EH (cell line): ENCODE measurements around the gene CCDC59.
"Not testable (repeated sequence)": the region's sequence is repeated elsewhere in the genome, so short reads cannot be mapped to it uniquely, and the experiment has no call there.

ENCODE experiments used
- DNase-seq: peaks from one replicate; pipeline ENCODE4 v3.0.0-alpha.2; 2015; ENCODE audit warnings: low read depth

Gene CCDC59

GRCh38 chr12:82358200-82359114, at the start of gene CCDC59, which contains the start of gene METTL25:
Gene CCDC59, minus strand, starts transcription at chr12:82358387. Its CDS starts 11 bp downstream, at chr12:82358376.
Gene METTL25, plus strand, starts transcription at chr12:82358529. Its CDS starts 37 bp downstream, at chr12:82358566.
- peak; percentile 98 for DNase-seq

- DNase-seq: no peak
Measured at GRCh38 chr12:82407481-82407880, 49.3 kb upstream of the CCDC59 start.

GRCh38 chr12:82406651-82407050, 48.5 kb upstream of the CCDC59 start:
- no peak for DNase-seq

- no peak for DNase-seq
Measured at GRCh38 chr12:82400819-82401218, 42.6 kb upstream of the CCDC59 start.

GRCh38 chr12:82398879-82399278, 40.7 kb upstream of the CCDC59 start:
- DNase-seq: no peak

- peak; percentile 22 for DNase-seq
Measured at GRCh38 chr12:82383930-82384552, 25.9 kb upstream of the CCDC59 start.

GRCh38 chr12:82378997-82379396, 20.8 kb upstream of the CCDC59 start:
- no peak for DNase-seq

GRCh38 chr12:82375201-82375600, 17.0 kb upstream of the CCDC59 start:
- DNase-seq: no peak

- DNase-seq: peak; percentile 10
Measured at GRCh38 chr12:82366197-82366596, 8.0 kb upstream of the CCDC59 start.

GRCh38 chr12:82363990-82364389, 5.8 kb upstream of the CCDC59 start:
- no peak for DNase-seq

- no peak for DNase-seq
Measured at GRCh38 chr12:82361461-82361915, 3.3 kb upstream of the CCDC59 start.

- DNase-seq: not testable (repeated sequence)
Measured at GRCh38 chr12:82360834-82361233, 2.6 kb upstream of the CCDC59 start.

GRCh38 chr12:82359115-82359478, 910 bp upstream of the CCDC59 start:
- peak; percentile 8 for DNase-seq

GRCh38 chr12:82357845-82358199, 365 bp downstream of the CCDC59 start:
- DNase-seq: no peak

- DNase-seq: no peak
Measured at GRCh38 chr12:82357340-82357739, 847 bp downstream of the CCDC59 start.

GRCh38 chr12:82351390-82351789, 6.8 kb downstream of the CCDC59 start:
- no peak for DNase-seq

GRCh38 chr12:82350161-82350560, 8.0 kb downstream of the CCDC59 start:
- no peak for DNase-seq

- no peak for DNase-seq
Measured at GRCh38 chr12:82329508-82329907, 28.7 kb downstream of the CCDC59 start.

- no peak for DNase-seq
Measured at GRCh38 chr12:82327861-82328260, 30.3 kb downstream of the CCDC59 start.

- DNase-seq: peak; percentile 20
Measured at GRCh38 chr12:82326905-82327503, 31.2 kb downstream of the CCDC59 start.

- no peak for DNase-seq
Measured at GRCh38 chr12:82325540-82326336, 32.4 kb downstream of the CCDC59 start.

- no peak for DNase-seq
Measured at GRCh38 chr12:82319276-82319675, 38.9 kb downstream of the CCDC59 start.
